Occipital lobe (tissue), 2 donors: ENCODE data around the gene SLC13A4. TPM values are rescaled to one million over a fixed set of nuclear protein-coding genes. Genes with fewer than 3 reads are reported as not detected.
"Not testable (repeated sequence)": the region's sequence is repeated elsewhere in the genome, so short reads cannot be mapped to it uniquely, and the experiment has no call there.

Source experiments
- DNase-seq: peaks from one replicate; lab custom pipeline; 2025; lab: John Stamatoyannopoulos, UW
- total RNA-seq: library from RNA; depleted of rRNA; stranded (reverse); fragments of >200 nt; gene quantifications from one replicate; pipeline ENCODE4 v1.2.3, GENCODE V29; 2014

Gene SLC13A4
- total RNA-seq, 1 donor from 2014 or later, result 7.6 TPM

DNA sequence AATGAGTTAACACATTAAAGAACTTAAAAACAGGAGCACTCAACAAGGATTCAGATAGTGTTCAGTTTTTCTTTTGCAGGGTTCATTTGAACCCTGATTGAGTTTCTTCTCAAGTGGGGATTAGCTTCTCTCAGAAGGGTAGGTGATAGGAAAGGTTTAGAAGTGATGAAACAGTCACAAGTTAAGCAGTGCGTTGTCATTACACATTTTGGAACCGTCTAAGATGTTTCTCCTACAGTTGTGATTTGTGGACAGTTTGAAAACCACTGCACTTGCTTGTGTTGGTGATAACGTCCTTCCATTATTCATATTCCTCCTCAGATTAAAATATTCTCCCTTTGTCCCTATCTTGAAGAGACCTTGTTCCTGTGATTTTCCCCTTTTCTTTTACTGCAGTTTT lies 62.9 kb downstream of the SLC13A4 start:
- DNase-seq, result no peak

DNA sequence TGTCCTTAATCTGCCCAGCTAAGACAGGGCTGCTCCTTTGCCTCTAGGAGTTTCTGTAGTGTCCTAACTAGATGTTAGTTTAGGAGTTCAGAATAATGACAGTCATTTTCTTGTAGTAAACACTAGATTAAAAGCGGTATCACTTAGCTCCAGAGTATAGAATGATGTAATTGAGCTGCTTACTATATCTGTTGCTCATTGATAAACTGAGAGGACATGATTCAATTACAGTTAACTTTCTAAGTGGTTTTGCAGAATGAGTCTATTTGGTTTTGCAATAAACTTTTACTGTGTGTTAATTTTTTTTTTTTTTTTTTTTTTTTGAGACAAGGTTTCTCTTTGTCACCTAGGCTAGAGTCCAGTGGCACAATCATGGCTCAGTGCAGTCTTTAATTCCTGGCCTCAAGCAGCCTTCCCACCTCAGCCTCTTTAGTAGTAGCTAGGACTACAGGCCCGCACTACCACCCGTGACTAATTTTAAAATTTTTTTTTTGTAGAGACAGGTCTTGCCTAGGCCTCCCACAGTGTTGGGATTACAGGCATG lies 63.9 kb downstream of the SLC13A4 start:
- no peak for DNase-seq

DNA sequence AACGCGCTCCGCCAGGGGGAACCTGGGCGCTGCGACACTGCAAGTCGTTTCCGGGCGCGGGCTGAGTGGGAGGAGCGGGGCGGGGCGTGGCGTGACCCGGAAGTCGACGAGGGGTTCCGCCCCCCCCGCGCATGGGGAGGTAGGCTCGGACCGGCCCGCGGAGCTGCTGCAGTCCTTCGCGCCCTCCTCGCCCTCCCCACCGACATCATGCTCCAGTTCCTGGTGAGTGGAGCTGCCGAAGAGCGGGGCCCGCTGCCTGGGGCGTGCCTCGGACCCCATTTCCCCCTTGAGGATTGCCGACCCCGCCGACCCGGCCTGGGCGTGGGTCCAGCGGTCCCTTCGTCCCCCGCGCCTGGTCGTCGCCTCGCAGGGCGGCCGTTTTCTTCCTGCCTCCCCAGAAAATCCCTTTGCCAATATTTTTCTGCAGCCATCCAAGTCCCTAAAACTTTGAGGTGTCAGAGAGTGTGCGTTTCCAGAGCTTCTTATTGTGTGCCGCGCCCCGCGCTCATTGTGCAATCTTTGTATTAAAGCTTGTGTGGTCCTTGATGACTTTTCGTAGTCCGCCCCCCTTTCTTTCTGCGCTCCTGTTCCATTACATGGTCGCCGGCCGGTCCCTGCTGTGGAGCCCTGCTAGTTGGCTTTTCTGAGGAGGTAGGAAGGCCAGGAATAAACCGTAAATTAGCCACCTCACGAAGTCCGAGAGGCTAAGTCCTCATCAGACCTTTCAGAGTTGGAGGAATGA lies 65.4 kb downstream of the SLC13A4 start, which contains the start of gene STMP1:
TSS of gene STMP1 (plus strand) at position 142 of the 742 bp plus-strand sequence.
- DNase-seq, result peak; percentile 85

DNA sequence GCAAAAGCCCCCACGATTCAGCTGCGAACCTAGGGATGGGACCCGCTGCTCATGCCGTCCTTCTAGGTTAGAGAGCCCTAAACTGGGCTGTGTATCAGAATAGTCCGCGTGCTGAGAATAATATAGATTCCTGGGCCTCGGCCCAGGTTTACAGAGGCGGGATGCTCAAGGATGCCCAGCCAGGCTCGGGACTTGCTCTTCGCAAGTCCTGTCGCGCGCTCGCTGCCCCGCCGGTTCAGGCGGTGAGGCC lies 65.9 kb downstream of the SLC13A4 start:
- DNase-seq, result no peak

DNA sequence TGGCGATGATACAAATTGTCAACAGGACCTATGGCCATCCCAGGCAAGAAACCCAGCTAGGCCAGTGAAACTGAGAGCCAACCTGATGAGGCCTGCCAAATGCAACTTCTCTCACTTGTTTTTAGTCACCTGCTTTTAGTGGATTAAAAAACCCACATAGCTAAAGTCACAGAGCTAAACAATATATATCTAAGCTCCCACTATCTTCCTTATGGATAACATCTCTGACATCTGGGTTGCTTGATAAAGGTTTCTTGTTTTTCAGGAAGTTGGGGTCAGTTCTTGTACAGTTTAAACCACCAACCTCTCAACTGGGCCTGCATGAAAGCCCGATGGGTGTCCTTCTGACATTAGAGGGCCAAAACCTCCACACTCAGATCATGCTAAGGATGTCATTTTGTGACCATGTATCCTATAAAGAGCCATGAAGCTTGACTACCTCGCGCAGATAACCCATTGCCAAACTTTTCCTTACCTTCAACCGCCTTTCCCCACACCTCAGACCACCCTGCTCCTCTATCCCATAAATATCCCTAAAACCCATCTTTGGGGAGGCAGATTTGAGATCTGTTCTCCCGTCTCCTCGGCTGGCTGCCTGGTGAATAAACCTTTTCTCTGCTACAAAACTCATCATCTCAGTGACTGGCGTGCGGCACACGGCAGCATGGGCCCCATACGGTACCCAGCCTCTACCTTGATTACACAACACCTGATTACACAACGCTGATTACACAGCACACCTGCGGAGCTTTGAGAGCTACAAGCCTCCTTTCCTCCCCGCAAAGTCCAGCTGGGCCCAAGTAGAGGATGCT lies 66.5 kb downstream of the SLC13A4 start:
- DNase-seq, result no peak

DNA sequence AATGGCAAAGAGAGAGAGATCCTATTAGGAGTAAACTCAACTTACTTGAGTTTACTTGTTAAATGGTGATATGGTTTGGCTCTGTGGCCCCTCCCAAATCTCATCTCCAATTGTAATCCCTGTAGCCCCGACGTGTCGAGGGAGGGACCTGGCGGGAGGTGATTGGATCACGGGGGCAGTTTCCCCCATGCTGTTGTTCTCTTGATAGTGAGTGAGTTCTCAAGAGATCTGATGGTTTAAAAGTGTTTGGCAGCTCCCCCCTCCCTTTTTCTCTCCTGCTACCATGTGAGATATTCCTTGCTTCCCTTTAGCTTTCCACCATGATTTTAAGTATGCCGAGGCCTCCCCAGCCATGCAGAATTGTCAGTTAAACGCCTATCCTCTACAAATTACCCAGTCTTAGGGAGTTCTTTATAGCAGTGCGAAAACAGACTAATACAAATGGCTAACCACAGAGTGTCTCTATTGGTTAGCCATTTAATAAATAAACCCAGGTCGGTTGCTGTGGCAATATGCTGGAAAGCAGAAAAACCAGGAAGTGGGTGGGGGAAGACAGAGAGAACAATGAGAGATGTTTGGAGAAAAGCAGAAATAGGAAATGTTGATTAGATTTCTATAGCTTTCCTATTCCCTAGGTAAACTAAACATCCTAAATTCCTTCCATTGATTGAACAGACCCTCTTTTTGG lies 68.7 kb downstream of the SLC13A4 start:
- no peak for DNase-seq

DNA sequence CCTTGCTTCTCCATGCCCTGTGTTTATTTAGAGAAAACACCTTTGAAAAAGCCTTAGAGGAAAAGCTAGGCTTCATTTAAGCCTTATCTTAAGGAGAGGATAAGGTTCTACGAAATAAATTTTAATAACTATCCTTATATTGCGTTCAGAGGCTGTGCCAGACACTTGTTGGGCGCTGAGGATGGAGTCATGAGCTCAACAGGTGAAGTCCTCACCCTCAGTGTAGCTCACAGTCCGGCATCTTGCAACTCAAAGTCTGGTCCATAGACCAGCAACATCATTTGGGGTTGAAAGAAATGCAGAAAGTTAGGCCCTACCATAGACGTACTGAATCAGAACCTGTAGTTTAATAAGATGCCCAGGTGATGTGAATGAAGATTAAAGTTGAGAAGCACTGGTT lies 69.4 kb downstream of the SLC13A4 start:
- no peak for DNase-seq

DNA sequence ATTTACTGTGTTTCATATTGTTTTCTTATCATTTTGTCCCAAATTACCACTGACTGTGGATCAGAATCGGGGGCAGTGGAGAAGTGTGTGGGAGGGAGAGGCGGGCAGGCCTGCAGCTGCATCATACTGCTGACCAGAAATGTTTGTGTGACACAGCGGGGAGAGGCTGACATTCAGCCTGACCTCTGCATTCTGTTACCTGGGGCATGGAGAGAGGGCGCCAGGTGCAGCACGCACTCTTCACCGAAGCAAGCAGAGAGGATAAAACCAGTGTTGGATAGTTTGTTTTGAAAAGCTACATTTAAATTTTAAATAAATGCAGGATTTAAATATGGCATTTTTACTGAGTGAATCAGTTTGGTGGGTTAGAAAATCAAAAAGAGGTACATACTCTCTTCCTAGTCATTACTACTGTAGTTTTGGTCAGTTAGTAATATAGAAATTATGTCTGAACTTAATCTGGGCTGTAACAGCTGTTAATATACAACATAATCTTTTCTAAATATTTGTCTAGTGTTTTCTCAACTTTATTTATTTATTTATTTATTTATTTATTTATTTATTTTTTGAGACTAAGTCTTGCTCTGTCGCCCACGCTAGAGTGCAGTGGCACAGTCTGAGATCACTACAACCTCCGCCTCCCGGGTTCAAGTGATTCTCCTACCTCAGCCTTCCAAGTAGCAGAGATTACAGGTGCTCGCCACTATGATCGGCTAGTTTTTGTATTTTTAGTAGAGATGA lies 74.5 kb downstream of the SLC13A4 start:
- no peak for DNase-seq

DNA sequence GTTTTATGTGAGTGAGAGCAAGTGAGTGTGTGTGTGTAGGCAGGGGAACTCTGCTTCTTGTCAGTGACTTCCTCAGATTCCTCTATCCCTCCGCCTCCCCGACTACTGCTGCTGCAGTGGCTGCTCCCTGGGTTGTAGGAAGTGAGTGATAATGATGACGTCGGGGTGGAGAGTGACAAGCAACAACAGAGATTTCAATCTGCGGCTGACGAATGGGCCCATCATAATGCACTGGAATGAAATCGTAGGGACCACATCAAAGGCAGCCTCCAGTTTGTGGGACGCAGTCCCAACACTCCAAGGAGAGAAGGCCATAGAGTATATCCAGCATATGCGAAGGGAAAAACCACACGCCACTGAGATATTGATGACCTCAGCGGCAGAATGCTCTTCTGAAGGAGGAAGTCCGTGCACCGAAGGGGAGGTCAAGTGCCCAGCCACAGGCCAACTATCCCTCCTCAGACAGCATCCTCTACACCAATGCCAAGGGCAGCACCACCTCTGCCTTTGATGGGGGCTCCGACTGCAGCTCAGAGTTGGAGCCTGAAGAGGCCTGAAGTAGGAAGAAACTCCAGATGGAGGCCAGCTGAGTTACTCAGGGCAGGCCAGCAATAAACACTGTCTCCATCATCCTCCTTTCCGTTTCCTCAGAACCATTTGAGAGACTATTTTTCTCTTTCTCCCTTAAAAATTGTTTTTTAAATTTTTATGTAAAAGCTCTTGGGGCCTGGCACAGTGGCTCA lies 77.0 kb downstream of the SLC13A4 start:
- peak; percentile 35 for DNase-seq

DNA sequence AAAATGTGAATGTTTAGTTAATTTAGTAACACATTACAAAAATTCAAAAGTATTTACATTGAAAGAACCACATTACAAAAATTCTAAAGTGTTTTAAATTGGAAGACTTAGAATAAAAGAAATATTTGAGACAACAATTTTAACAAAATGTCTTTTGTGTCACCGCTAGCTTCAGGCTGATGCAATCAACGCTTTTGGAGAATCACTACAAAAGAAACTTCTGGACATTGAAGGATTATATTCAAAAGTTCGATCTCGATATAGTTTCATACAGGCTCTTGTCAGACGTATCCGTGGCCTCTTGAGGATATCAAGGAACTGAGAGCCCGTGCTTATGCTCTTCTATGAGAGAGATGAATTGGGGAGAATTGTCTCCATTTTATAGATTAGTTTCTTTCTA lies 79.8 kb downstream of the SLC13A4 start:
- DNase-seq, result no peak

DNA sequence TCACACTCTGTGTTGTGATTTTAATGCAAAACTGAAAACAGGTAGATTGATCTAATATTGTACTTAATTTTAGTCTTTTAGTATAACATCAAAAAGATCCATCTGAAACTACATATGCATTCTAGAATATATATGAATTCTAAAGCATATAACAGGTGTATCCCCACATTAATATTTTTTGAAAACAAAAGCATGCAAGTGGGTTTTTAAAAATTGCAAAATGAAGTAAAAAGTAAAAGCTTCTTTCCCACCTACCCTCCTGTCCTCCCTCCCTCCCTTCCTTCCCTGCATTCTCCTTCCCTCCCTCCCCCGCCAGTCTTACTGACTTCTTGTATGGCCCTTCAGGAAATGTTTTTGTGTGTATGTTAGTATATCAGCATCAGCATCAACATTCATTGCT lies 80.2 kb downstream of the SLC13A4 start:
- DNase-seq, result no peak

DNA sequence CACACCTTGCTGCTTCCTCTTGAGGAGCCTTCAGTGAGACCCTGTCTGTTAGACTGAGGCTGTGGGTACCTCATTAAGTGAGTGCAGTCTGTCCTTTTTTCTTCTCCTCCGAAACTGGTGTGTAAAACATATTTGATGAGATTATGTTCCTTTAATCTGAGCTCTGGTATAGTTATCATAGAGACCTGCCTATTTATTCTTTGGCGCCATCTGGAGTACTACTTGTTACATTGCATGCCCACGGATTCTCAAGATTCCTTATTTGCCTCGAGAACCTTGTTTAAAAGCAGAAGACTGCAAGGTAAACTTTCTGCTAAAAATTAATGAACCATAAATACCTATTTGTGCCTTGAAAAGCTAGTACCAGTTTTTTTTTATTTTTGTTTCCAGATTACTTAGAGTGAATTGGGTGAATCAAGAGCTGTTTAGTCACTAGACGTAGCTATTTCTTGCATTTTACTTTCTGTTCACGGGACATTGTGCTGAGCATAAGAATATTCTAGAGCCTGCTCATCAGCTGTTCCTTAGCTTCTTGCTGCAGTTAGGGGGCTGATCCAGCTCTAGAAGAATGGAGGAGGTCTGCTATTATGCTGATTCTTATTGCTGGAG lies 82.6 kb downstream of the SLC13A4 start:
- DNase-seq, result no peak

DNA sequence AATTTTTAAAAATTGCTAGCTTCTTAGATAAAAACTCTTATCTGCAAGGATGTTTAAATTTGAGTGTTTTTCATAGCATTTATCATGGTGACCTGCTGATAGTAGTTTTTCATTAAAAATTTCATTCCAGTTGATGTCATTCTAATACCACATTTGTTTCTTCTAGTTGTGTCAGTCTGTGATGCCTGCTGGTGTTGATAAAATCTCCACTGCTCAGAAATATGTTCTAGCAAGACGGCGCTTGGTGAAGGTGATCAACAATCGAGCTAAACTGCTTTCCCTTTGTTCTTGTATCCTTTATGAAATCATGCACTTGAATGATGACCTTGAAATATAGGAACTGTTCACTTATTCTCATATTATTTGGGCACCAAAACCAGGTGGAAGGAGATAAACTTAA lies 83.3 kb downstream of the SLC13A4 start:
- DNase-seq, result no peak

DNA sequence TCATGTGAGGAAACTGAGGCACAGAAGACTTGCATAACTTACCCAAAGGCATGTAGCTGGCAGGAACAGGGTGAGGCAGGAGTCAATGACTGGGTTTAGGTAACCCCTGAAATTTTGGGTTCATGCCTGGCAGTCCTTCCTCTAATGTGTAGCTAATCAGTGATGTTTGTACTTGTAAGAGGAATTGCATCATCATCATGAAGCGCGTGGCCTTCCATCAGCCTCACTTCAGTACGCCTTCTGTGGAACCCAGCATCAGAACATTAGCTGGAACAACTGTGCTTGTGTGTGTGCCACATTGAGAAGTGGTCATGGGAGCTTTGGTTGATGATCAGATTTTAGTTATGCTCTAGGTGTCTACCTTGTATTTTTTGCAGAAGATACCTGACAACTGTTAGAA lies 83.8 kb downstream of the SLC13A4 start:
- DNase-seq, result no peak

DNA sequence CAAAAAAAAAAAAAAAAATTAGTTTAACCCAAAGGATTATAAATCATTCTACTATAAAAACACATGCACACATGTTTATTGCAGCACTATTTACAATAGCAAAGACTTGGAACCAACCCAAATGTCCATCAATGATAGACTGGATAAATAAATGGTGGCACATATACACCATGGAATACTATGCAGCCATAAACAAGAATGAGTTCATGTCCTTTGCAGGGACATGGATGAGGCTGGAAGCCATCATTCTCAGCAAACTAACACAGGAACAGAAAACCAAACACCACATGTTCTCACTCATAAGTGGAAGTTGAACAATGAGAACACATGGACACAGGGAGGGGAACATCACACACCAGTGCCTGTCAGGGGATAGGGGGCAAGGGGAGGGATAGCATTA lies 88.3 kb downstream of the SLC13A4 start:
- not testable (repeated sequence) for DNase-seq

DNA sequence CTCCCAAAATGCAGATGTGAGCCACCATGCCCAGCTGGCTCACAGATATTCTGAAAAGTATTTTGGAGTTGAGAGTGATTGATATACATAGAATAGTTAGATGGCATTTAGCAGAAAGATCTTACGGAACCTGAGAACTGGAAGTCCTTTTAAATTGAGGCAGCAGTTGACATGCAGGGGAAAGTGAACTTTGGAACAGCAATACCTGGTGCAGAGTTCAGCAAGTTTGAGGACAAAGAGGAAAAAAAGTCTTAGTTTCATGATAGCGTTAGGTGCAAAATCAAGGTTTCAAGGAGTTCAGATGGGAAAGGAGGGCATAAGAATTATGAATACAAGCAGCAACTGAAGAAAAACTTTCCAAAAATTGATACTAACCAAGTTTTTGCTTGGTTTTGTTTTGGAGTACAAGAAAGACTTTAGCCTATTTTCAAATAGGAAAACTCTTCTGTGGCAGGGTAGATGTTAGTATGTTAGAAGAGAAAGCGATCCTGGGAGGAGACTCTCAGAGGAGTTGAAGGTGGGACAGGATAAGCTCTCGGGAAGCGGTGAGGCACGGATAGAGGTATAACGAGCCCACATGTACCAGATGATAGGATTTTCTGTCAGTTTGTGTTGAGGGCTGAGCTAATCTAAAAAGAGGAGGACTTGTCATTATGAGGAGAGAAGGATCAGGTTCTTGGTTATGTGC lies 93.7 kb downstream of the SLC13A4 start:
- no peak for DNase-seq
